Stimulated activated naive CD4-positive, alpha-beta T cell treated with Interleukin-2 at 50 U/mL for 16 hours (primary cell): ENCODE results near the gene LPA.
A peak's percentile ranks its signal among the peaks of the same experiment; 100 is the strongest.
"Not testable (repeated sequence)": the region's sequence is repeated elsewhere in the genome, so short reads cannot be mapped to it uniquely, and the experiment has no call there.

Experiments used
- DNase-seq: peaks from one replicate; lab custom pipeline; 2025; lab: John Stamatoyannopoulos, UW

The LPA gene

DNA sequence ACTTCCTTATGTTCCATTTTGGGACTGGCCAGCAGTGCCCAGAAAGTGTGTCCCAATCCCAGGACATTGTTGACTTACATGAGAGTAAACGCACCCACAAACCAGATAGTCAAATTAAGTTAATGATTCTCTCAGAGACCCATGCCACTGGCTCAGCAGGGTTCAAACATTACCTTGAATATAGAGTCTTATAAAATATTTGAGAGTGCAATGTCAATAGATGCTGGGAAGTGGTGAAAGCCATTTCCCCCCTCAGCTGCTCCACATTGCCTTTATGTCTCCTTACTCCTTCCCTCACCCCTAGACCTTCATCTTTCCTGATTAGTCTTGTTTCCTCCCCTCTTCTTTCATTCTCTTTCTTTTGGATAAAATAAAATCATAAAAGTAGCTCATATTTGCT is at the start of gene LPA:
LPA (minus strand) TSS at position 78 of the 400 bp plus-strand sequence; CDS start at position 17, 61 bp downstream.
- not testable (repeated sequence) for DNase-seq

DNA sequence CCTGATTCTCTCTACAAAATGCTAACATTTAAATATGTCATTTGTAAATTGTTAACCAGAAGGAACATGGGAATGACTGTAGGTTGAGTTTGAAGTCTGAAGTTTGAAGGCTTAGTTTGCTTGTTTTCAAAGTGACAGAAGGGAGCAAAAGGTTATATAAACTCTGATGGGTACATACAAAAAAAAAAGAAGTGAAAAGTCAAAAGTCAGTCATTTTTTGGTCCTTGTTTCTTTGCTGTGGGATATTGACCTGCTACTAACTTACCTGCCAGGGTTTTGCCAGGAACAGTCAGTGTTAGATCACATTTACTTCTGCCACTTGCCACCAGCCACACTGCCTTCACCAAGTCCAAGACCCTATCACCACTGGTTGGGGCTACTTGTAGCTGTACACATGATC is 44.9 kb upstream of the LPA start:
- DNase-seq = not testable (repeated sequence)

DNA sequence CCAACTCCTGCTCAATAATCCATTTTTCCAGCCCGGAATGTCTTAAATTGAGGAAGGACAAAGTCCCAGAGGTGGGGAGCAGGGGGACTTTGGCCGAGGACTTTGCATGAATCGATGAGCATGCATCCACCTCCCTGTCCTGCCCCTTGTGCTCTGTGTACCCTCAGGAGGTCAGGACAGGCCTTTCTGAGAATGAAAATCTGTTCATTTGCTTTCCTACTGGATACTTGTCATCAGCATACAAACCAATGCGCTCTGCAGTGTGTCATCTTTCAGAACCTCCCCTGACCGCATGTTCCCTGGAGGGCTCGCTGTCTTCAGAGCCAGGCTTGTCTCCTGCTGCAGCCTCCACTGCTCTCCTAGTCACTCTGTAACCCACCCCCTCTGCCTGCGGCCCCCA is 40.6 kb upstream of the LPA start:
- not testable (repeated sequence) for DNase-seq

DNA sequence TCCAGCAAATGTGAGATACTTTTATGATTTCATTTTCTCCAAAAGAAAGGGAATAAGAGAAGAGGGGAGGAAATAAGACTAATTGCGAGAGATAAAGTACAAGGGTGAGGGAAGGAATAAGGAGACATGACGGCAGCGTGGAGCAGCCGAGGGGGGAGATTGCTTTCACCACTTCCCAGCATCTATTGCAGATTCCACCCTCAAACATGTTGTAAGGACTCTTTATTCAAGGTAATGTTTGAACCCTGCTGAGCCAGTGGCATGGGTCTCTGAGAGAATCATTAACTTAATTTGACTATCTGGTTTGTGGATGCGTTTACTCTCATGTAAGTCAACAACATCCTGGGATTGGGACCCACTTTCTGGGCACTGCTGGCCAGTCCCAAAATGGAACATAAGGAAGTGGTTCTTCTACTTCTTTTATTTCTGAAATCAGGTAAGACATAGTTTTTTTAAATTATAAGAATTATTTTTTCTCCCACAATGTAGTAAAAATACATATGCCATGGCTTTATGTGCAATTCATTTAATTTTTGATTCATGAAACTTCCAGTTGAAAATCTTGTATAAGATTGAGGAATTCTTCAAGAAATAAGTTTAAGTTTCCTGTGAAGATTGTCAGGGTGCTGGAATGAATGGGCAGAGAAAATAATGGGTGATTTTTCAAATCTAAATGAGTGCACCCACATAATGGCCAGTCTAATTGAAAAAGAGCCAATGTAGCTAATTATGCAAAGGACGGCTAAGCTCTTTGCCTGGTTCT is 38.0 kb upstream of the LPA start, which contains the start of gene PLG:
PLG (plus strand) TSS at position 327 of the 763 bp plus-strand sequence; CDS start at position 388, 61 bp downstream.
- DNase-seq = not testable (repeated sequence)

GRCh38 chr6:160697826-160698225 is 33.8 kb upstream of the LPA start:
- DNase-seq = no peak

DNA sequence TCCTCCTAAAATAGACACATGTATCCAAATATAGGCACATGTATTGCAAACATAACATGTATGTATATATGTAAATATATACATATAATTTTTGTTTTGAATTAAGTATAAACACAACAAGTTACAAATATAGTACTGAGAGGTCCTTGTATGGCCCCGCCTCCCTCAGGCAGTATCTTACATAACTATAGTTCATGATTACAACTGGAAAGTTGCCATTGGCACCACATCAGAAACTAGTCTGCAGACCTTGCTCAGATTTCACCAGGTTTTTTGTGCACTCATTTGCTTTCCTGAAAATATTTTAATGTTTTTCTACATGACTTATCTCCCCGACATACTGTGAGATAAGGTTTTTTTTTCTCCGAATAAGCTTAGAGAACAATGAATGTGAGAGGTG is 32.8 kb upstream of the LPA start:
- not testable (repeated sequence) for DNase-seq

- DNase-seq = not testable (repeated sequence)
These were observed 31.5 kb upstream of the LPA start for GRCh38 chr6:160695622-160696021.

- DNase-seq = not testable (repeated sequence)
These were observed 30.9 kb upstream of the LPA start for GRCh38 chr6:160695025-160695424.

DNA sequence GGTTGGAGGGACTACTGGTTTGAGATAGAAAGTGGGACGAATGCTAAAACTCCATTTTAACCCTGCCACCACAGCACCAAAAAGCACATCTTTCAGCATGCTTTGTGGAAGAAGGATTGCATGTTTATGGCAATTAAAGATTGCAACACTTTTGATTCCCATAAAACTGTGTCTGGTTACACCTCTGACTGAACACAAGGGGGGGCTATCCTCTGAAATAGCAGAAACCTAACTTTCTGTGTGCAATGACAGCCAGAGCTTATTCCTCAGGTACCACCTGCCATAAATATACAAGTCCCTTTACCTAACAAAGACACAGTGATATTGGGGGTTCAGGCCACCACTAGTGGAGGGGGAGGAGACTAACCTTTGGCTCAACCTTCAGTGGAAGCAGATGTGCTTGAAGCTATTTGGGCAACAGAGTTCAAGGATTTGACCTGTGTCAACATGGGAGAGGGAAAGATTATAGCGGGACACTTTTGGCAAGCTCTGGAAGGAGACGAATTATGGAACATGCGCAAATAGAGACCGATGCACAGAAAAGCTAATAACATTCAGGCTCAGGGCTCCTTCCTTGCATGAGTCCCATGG is 28.4 kb upstream of the LPA start:
- no peak for DNase-seq

- DNase-seq = no peak
These were observed 27.5 kb upstream of the LPA start for GRCh38 chr6:160691617-160692016.

DNA sequence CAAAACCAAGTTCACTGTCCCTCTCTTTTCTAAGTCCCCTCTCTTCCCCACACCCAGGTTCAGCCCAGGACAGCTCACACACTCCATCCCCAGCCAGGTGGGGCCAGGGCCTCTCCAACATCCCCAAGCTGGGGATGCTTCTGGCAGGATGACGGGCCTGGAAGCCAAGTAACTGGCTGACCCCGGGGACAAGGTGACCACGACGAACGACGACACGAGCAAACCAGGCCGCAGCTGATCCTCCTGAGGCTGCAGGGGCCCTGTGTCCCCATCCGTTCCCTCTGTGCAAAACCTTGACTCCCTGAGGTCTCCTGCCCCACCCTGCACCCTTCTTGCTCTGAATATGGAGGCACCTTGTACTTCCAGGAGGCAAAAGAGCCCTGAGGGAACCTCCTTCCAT is 26.4 kb upstream of the LPA start:
- DNase-seq = no peak

GRCh38 chr6:160685762-160686450 is 21.8 kb upstream of the LPA start:
- DNase-seq = no peak

DNA sequence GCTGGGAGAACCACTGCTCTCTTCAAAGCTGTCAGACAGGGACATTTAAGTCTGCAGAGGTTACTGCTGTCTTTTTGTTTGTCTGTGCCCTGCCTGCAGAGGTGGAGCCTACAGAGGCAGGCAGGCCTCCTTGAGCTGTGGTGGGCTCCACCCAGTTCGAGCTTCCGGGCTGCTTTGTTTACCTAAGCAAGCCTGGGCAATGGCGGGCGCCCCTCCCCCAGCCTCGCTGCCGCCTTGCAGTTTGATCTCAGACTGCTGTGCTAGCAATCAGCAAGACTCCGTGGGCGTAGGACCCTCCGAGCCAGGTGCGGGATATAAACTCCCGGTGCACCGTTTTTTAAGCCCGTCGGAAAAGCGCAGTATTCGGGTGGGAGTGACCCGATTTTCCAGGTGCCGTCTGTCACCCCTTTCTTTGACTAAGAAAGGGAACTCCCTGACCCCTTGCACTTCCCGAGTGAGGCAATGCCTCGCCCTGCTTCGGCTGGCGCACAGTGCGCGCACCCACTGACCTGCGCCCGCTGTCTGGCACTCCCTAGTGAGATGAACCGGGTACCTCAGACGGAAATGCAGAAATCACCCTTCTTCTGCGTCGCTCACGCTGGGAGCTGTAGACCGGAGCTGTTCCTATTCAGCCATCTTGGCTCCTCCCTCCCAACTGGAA is 21.2 kb upstream of the LPA start:
- DNase-seq = not testable (repeated sequence)

DNA sequence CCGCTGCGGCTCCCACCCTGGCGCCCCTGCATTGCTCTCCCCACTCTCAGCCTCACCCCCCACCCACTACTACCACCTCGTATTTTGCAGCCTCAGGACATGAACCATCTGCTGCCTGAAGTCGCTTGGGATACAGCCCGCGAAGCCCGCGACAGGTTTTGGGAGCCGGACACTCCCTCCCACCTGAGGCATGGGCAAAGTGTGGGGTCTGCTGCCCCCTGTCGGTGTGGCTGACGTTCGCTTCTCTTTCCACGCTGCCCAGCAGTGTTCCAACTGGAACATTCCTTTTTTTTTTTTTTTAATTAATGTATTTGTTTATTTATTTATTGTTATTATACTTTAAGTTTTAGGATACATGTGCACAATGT is 15.3 kb upstream of the LPA start:
- DNase-seq = no peak

DNA sequence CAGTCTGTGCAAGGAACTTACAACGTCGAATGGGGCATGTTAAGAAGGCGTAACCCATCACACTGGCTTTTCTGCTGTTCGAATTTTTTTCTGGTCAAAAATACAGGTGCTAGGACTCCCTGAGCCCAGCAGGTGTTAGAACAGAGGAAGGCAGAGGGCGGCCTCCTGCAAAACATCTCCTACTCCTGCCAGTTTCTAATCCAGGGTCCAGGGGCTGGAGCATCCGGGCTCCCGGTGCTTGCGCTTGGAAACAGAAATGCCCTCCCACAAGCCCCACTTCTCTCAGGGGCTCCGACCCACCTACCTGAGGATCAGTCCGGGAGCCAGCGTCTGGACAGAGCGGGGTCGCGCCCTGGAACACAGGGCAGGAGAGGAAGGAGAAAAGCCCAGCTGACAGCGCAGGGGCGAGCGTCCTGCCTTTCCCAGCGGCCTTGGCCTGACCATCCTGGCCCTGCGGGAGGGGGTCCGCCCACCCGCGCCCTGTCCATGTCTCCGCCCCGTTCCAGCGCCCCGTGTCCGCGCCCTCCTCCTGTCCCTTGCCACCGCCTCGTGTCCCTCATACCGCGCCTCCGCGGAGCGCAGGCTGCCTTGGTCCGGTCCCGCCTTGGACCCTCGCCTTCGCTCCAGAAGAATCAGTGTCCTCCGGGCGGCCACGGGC is 14.8 kb upstream of the LPA start:
- no peak for DNase-seq

DNA sequence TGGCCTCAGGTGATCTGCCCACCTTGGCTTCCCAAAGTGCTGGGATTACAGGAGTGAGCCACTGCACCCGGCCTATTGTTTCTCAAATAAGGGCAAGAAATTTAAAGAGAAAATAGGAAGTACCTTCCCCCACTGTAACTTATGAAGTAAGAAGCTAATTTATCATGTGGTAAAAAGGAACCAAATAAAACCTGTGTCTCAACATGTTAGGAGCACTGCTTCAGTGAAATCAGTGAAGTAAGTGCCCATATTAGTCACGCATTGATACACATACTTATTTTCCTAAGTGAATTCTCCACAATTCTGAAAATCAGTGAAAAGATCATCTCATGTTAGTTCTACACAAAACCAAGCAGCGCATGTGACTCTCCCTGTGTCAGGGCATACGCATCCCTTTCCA is 14.2 kb upstream of the LPA start:
- DNase-seq = no peak

DNA sequence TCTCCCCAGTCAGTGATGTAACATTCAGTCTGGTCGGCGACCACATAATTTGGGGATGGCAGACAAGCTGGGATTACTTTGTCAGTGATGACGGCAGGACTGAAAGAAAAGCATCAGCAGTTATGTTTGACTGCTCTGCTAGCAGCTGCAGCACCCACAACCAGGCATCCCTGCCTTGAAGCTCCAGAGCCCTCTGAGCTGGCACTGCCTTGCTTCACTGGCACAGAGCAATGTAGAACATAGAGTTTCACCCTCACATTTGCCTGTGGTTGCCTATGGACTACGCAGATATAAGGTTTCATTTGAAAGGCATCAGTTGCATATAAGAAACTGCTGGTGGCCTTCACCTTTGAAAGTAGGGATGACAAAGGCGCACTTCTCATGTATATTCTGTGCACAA is 12.3 kb upstream of the LPA start:
- DNase-seq = not testable (repeated sequence)

DNA sequence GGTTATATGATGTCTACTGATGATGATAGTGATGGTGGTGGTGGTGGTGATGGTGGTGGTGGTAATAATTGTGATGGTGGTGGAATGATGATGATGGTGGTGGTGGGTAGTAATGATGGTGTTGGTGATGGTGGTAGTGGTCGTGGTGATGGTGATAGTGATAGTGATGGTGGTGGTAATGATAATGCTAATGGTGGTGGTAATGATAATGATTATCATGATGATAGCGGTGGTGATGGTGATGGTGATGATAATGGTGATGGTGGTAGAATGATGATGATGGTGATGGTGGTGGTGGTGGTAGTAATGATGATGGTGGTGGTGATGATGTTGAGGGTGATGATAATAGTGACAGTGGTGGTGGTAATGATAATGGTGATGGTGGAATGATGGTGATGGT is 4.5 kb upstream of the LPA start:
- no peak for DNase-seq

DNA sequence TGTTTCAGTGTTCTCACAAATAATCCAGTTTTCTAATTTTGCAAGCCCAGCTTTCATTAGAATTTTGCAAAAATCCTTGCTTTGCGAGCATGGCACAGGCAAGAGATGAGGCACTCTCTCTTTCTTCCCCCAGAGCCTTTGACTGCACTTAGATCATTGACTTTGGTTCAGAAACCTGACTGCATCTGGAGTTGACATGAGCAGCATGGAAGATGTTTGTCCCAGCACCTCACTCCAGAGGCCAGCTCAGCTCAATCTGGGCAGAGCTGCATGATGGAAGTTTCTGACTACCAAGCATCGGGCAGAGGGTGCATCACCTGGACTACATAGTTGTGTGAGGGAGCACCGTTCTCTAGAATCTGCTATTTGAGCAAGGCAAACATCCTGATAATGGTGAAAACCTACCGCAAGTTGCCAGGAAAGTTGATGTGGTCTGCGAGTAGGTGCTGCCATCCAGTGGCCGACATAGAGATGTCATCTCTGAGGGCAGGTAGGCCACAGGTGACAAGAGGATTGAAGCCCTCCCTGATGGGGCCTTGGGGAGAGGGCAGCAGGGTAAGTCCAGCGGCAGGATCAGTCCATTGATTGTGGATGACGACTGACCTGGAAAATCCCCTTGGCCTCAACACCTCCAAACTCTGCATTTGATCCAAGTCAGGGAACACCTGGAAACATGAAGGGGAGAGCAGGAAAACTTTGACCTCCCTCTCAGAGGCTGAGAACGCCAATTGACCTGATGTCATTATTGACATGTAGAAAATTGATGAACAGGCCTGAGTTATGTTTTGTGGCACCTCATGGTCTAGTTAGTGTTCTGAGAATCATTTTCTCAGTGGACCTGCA is 3.8 kb upstream of the LPA start:
- DNase-seq = peak; percentile 11

GRCh38 chr6:160662842-160663241 is 1.2 kb downstream of the LPA start:
- DNase-seq = no peak

DNA sequence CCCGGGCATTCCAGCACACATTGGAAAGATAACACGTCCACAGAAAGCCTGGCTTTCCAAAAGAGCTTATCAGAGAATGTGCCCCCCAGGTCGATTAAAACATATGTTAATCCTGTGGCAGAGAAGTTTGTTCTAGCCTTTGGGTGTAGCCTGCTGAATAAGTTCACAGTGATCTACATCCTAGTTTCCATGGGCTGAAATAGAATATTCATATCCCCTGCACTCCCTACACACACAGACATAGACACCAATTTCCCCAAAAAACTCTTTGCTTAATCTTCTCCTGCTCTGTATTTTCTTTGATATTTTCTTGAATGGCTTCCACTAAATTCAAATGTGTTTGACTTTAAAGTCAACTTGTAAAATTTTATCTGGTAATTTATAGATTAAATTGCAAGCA is 1.6 kb downstream of the LPA start:
- no peak for DNase-seq
